K562 (cell line): ENCODE measurements around the gene ULK3. TPM values are rescaled to one million over a fixed set of nuclear protein-coding genes. Genes with fewer than 3 reads are reported as not detected.

Experiments
- KAT8 ChIP-seq: fragments of 450-650 bp; IDR thresholded peaks from 2 replicates; pipeline ENCODE4 v1.6.1; 2016; ENCODE audit warnings: low read depth, mild to moderate bottlenecking
- MEIS2 ChIP-seq: fragments of 450-650 bp; IDR thresholded peaks from 2 replicates; pipeline ENCODE4 v1.6.1; 2014; ENCODE audit warnings: mild to moderate bottlenecking; ENCODE audit not compliant: partially characterized antibody
- TBL1XR1 ChIP-seq, 2 experiments: IDR thresholded peaks; 2 replicates each; pipeline ENCODE4 v1.6.1; 2012; ENCODE audit warnings: improper control_type of control experiment in 2 of 2, low read length in 2 of 2, mild to moderate bottlenecking in 1 of 2
- THRAP3 ChIP-seq: fragments of 450-650 bp; IDR thresholded peaks from 2 replicates; pipeline ENCODE4 v1.6.1; 2016; ENCODE audit warnings: mild to moderate bottlenecking, inconsistent platforms, borderline replicate concordance
- ZBTB12 ChIP-seq: fragments of 250-450 bp; sonication (Bioruptor Pico); IDR thresholded peaks from 2 replicates; pipeline ENCODE4 v1.4.0; 2020
- ZC3H11A ChIP-seq: IDR thresholded peaks from 2 replicates; pipeline ENCODE4 v1.6.1; 2012; ENCODE audit warnings: low read depth, low read length, improper control_type of control experiment
- ZFP36 ChIP-seq: fragments of 150-350 bp; IDR thresholded peaks from 2 replicates; pipeline ENCODE4 v1.6.1; 2018; ENCODE audit warnings: low read length, low read depth; ENCODE audit not compliant: partially characterized antibody
- polyA plus RNA-seq, 8 experiments: library from polyadenylated mRNA; depleted of rRNA in 4 of 8; stranded (reverse) in 5 of 8; unstranded in 3 of 8; fragments of >200 nt; fragmentation: Nextera tagmentation in 2 of 8; fragmentation: Illumina TruSeq in 1 of 8; extraction: Ambion mirVana in 2 of 8; extraction: Trizol in 1 of 8; gene quantifications; 2 replicates each; pipeline versions ENCODE4 v1.2.1 to v1.2.3, GENCODE V29; 2011 to 2014; ENCODE audit warnings: inconsistent platforms in 1 of 8, missing spikeins in 1 of 8
- total RNA-seq, 7 experiments: library from RNA; depleted of rRNA in 6 of 7; stranded (reverse); fragments of >200 nt in 6 of 7; fragmentation: Illumina TruSeq in 2 of 7; extraction: Trizol in 2 of 7; gene quantifications; 2 replicates each; pipeline versions ENCODE4 v1.2.1 to v1.2.3, GENCODE V29; 2011 to 2021; ENCODE audit warnings: low replicate concordance in 1 of 7
- TF ChIP-seq, protein P1 (sequence below): fragments of 450-650 bp; IDR thresholded peaks from 2 replicates; pipeline ENCODE4 v1.6.1; 2016; ENCODE audit warnings: antibody characterized with exemption
- TF ChIP-seq, protein P2 (sequence below): fragments of 200-600 bp; sonication (generic); IDR thresholded peaks from one replicate; pipeline ENCODE4 v1.6.1; 2012; ENCODE audit warnings: mild to moderate bottlenecking, low read depth, low read length, inconsistent platforms
- TF ChIP-seq, protein P3 (sequence below): fragments of 150-350 bp; conservative IDR thresholded peaks from 2 replicates; pipeline ENCODE4 v1.6.1; 2014; ENCODE audit warnings: low read length

The ULK3 gene
- total and polyA plus RNA-seq, 9 of the 15 experiments (the other 6 are each of a cell fraction or from before 2014, with no cell fraction given): 0.68 to 68.0 (median 34.9) TPM

DNA sequence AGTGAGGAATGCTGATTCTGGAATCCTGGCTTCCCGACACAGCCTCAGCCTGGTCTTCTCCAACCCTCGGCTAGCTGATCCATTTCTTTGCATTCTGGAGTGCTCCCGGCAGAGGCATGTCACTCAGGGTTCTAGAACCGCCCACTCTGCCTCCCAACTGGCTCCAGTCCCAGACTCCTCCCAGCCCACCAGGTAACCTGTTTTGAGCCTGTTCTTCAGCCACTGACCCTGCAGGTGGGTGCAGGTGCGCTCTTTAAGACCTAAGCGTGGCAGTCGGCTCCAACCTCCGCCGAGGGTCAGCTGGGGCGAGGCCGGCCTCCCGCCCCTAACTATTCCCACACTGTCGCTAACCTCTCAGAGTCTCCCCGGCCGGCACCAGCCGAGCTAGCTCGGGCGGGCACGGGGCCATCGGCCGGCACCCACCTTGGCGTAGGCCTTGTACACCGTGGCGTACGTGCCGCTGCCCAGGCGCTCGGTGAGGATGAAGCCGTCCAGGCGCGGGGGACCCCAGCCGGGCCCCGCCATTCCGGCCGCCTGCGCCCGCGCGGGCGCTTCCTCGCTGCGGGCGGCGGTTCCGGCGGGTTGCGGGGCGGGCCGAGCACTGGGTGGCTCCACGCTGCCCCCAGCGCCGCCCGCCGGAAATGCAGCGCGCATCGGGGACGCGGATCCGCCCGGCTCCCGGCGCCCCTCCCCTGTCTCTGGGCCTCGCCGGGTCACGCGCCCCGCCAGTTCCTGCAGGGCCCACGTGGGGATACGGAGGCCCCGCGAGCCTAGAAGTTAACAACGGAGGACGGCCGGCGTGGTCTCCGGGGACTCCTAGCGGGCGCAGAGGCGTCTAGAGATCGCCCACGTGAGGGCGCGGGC lies at the start of gene ULK3 (continued):
- TF ChIP-seq, protein P1, sequence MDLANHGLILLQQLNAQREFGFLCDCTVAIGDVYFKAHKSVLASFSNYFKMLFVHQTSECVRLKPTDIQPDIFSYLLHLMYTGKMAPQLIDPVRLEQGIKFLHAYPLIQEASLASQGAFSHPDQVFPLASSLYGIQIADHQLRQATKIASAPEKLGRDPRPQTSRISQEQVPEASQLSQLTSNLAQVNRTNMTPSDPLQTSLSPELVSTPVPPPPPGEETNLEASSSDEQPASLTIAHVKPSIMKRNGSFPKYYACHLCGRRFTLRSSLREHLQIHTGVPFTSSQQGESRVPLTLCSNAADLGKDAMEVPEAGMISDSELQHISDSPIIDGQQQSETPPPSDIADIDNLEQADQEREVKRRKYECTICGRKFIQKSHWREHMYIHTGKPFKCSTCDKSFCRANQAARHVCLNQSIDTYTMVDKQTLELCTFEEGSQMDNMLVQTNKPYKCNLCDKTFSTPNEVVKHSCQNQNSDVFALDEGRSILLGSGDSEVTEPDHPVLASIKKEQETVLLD: no peak
- no peak for TF ChIP-seq THRAP3
- TF ChIP-seq, protein P2, sequence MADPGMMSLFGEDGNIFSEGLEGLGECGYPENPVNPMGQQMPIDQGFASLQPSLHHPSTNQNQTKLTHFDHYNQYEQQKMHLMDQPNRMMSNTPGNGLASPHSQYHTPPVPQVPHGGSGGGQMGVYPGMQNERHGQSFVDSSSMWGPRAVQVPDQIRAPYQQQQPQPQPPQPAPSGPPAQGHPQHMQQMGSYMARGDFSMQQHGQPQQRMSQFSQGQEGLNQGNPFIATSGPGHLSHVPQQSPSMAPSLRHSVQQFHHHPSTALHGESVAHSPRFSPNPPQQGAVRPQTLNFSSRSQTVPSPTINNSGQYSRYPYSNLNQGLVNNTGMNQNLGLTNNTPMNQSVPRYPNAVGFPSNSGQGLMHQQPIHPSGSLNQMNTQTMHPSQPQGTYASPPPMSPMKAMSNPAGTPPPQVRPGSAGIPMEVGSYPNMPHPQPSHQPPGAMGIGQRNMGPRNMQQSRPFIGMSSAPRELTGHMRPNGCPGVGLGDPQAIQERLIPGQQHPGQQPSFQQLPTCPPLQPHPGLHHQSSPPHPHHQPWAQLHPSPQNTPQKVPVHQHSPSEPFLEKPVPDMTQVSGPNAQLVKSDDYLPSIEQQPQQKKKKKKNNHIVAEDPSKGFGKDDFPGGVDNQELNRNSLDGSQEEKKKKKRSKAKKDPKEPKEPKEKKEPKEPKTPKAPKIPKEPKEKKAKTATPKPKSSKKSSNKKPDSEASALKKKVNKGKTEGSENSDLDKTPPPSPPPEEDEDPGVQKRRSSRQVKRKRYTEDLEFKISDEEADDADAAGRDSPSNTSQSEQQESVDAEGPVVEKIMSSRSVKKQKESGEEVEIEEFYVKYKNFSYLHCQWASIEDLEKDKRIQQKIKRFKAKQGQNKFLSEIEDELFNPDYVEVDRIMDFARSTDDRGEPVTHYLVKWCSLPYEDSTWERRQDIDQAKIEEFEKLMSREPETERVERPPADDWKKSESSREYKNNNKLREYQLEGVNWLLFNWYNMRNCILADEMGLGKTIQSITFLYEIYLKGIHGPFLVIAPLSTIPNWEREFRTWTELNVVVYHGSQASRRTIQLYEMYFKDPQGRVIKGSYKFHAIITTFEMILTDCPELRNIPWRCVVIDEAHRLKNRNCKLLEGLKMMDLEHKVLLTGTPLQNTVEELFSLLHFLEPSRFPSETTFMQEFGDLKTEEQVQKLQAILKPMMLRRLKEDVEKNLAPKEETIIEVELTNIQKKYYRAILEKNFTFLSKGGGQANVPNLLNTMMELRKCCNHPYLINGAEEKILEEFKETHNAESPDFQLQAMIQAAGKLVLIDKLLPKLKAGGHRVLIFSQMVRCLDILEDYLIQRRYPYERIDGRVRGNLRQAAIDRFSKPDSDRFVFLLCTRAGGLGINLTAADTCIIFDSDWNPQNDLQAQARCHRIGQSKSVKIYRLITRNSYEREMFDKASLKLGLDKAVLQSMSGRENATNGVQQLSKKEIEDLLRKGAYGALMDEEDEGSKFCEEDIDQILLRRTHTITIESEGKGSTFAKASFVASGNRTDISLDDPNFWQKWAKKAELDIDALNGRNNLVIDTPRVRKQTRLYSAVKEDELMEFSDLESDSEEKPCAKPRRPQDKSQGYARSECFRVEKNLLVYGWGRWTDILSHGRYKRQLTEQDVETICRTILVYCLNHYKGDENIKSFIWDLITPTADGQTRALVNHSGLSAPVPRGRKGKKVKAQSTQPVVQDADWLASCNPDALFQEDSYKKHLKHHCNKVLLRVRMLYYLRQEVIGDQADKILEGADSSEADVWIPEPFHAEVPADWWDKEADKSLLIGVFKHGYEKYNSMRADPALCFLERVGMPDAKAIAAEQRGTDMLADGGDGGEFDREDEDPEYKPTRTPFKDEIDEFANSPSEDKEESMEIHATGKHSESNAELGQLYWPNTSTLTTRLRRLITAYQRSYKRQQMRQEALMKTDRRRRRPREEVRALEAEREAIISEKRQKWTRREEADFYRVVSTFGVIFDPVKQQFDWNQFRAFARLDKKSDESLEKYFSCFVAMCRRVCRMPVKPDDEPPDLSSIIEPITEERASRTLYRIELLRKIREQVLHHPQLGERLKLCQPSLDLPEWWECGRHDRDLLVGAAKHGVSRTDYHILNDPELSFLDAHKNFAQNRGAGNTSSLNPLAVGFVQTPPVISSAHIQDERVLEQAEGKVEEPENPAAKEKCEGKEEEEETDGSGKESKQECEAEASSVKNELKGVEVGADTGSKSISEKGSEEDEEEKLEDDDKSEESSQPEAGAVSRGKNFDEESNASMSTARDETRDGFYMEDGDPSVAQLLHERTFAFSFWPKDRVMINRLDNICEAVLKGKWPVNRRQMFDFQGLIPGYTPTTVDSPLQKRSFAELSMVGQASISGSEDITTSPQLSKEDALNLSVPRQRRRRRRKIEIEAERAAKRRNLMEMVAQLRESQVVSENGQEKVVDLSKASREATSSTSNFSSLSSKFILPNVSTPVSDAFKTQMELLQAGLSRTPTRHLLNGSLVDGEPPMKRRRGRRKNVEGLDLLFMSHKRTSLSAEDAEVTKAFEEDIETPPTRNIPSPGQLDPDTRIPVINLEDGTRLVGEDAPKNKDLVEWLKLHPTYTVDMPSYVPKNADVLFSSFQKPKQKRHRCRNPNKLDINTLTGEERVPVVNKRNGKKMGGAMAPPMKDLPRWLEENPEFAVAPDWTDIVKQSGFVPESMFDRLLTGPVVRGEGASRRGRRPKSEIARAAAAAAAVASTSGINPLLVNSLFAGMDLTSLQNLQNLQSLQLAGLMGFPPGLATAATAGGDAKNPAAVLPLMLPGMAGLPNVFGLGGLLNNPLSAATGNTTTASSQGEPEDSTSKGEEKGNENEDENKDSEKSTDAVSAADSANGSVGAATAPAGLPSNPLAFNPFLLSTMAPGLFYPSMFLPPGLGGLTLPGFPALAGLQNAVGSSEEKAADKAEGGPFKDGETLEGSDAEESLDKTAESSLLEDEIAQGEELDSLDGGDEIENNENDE: no peak
- no peak for TF ChIP-seq ZFP36
- no peak for TF ChIP-seq KAT8
- TF ChIP-seq MEIS2: peak; percentile 36
- TF ChIP-seq ZC3H11A: no peak
- peak in 1 of 2 experiments; percentile 19; a peak in 1 of 4 replicates for TF ChIP-seq TBL1XR1 (IDR thresholded peaks at IDR 0.05; ENCODE audit: low read length in 2 of 2)
- TF ChIP-seq, protein P3, sequence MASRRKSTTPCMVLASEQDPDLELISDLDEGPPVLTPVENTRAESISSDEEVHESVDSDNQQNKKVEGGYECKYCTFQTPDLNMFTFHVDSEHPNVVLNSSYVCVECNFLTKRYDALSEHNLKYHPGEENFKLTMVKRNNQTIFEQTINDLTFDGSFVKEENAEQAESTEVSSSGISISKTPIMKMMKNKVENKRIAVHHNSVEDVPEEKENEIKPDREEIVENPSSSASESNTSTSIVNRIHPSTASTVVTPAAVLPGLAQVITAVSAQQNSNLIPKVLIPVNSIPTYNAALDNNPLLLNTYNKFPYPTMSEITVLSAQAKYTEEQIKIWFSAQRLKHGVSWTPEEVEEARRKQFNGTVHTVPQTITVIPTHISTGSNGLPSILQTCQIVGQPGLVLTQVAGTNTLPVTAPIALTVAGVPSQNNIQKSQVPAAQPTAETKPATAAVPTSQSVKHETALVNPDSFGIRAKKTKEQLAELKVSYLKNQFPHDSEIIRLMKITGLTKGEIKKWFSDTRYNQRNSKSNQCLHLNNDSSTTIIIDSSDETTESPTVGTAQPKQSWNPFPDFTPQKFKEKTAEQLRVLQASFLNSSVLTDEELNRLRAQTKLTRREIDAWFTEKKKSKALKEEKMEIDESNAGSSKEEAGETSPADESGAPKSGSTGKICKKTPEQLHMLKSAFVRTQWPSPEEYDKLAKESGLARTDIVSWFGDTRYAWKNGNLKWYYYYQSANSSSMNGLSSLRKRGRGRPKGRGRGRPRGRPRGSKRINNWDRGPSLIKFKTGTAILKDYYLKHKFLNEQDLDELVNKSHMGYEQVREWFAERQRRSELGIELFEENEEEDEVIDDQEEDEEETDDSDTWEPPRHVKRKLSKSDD: no peak
- no peak for TF ChIP-seq ZBTB12 (CRISPR knock-in tag)
